NB4 (cell line): Measurements from ENCODE around the gene ZC3H8.

Source experiments
- DNase-seq: peaks from one replicate; pipeline ENCODE4 v3.0.0; 2010; ENCODE audit warnings: low read depth
- H3K4me3 ChIP-seq: one replicate; pipeline ENCODE4 v1.5.1; 2011; ENCODE audit warnings: mild to moderate bottlenecking, low read depth, low read length, moderate library complexity
- MYC ChIP-seq: IDR thresholded peaks from 2 replicates; pipeline ENCODE4 v1.6.1; 2011; ENCODE audit warnings: low read depth, low read length
- POLR2A ChIP-seq: IDR thresholded peaks from 2 replicates; pipeline ENCODE4 v1.6.1; 2011; ENCODE audit warnings: mild to moderate bottlenecking; ENCODE audit not compliant: insufficient read length; ENCODE audit errors: extremely low read depth
- TF ChIP-seq, protein P1 (sequence below): IDR thresholded peaks from 2 replicates; pipeline ENCODE4 v1.6.1; 2011; ENCODE audit warnings: low read depth, low read length
- TF ChIP-seq, protein P2 (sequence below): IDR thresholded peaks from one replicate; pipeline ENCODE4 v1.5.1; 2012; ENCODE audit warnings: low read depth, low read length

The ZC3H8 gene

DNA sequence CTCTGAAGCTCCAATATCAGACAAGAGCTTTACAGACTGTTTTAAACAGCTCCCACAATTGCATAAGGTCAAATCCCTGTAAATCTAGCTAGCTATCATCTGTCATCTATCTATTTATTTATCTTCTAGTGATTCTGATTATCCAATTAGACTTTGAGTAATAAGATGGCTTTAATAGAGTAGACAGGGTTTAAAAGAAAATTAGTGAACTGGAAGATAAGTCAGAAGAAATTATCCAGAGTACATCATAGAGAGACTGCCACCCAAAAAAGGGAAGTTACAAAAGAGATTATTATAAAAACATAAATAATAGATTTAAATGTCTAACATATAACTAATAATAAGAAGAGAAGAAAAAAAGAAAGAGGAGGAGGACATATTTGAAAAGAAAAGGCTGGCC is 8.0 kb upstream of the ZC3H8 start:
- TF ChIP-seq, protein P1, sequence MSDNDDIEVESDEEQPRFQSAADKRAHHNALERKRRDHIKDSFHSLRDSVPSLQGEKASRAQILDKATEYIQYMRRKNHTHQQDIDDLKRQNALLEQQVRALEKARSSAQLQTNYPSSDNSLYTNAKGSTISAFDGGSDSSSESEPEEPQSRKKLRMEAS = no peak
- TF ChIP-seq MYC = no peak
- no peak for DNase-seq
- H3K4me3 ChIP-seq = no peak overlapping the region

DNA sequence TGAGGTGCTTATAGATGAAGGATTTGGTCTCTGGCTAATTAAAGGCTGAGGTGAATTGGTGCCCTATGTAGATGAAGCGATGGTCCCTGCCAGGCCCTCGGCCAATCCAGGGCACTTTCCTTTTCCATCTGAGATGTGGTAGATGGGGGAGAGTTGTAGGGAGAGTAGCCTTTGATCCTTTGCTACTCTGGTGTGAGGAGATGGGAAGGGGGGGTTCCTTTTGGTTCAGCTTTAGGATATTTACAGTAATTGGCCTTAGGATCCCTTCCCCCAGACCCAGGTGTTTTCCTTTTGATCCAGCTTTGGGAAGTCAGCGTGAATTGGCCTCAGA is 5.4 kb upstream of the ZC3H8 start:
- no peak overlapping the region for H3K4me3 ChIP-seq
- TF ChIP-seq POLR2A (no peak), MYC (no peak)
- TF ChIP-seq, protein P1 = no peak
- TF ChIP-seq, protein P2, sequence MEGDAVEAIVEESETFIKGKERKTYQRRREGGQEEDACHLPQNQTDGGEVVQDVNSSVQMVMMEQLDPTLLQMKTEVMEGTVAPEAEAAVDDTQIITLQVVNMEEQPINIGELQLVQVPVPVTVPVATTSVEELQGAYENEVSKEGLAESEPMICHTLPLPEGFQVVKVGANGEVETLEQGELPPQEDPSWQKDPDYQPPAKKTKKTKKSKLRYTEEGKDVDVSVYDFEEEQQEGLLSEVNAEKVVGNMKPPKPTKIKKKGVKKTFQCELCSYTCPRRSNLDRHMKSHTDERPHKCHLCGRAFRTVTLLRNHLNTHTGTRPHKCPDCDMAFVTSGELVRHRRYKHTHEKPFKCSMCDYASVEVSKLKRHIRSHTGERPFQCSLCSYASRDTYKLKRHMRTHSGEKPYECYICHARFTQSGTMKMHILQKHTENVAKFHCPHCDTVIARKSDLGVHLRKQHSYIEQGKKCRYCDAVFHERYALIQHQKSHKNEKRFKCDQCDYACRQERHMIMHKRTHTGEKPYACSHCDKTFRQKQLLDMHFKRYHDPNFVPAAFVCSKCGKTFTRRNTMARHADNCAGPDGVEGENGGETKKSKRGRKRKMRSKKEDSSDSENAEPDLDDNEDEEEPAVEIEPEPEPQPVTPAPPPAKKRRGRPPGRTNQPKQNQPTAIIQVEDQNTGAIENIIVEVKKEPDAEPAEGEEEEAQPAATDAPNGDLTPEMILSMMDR = no peak
- DNase-seq = no peak

GRCh38 chr2:112259509-112260294 is 4.9 kb upstream of the ZC3H8 start:
- TF ChIP-seq POLR2A = no peak
- TF ChIP-seq, protein P1 = peak; percentile 24; the same call in 1 of the 2 replicates
- TF ChIP-seq, protein P2 = peak; percentile 96
- no peak overlapping the region for H3K4me3 ChIP-seq
- peak; percentile 89 for DNase-seq

GRCh38 chr2:112257575-112257974 is 2.7 kb upstream of the ZC3H8 start:
- TF ChIP-seq, protein P1 = no peak
- TF ChIP-seq MYC = no peak
- no peak for TF ChIP-seq POLR2A
- TF ChIP-seq, protein P2 = no peak
- no peak overlapping the region for H3K4me3 ChIP-seq
- peak; percentile 53 for DNase-seq

DNA sequence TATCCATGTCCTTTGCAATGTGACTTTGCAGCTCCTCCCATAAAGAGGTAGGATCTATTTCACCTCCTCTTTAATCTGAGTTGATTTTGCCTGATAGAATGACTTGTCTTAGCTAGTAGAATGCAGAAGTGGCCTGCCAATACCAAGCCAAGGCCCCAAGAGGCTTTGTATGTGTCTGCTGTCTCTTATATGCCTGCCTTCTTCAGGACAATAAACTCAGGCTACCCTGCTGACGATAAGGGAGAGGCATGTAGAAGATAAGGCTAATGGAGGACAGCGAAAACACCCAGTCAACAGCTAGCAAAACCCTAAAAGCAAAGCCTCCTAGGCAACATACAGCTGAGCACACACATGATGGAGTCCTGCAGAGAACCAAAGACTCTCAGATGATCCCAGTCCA is 1.8 kb upstream of the ZC3H8 start:
- peak; percentile 72 for DNase-seq
- no peak overlapping the region for H3K4me3 ChIP-seq
- TF ChIP-seq, protein P2 = no peak
- TF ChIP-seq POLR2A = no peak
- TF ChIP-seq, protein P1 = no peak
- no peak for TF ChIP-seq MYC

DNA sequence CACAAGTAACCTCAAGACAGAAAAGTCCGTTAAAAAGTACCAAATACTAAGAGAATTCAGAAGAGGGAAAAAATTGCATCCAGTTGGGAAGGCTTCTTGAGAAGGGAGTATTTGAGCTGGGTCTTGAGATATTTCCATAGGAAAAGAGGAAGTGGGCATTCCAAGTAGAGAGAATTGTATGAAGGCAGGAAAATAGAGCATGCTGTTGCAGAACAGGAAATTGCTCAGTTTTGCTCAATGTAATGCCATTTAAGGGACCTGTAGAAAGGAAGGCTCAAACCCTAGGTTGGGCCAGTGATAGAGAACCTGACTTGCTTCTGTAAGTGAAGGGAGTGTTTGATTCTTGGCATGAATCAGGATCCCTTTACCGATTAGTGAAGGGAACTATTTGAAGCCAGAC is 1.0 kb upstream of the ZC3H8 start:
- H3K4me3 ChIP-seq = peak overlapping the region; percentile 81
- TF ChIP-seq, protein P1 = no peak
- TF ChIP-seq, protein P2 = no peak
- TF ChIP-seq MYC = 0 out of 2 replicates have a peak, but pooled peaks have one; percentile 14
- DNase-seq = peak; percentile 85
